Karpas-422 (cell line): ENCODE data around the gene CNTNAP1. TPM values are rescaled to one million over a fixed set of nuclear protein-coding genes. Genes with fewer than 3 reads are reported as not detected.
A peak's percentile ranks its signal among the peaks of the same experiment; 100 is the strongest.
"Not testable (repeated sequence)": the region's sequence is repeated elsewhere in the genome, so short reads cannot be mapped to it uniquely, and the experiment has no call there.

Source experiments
- DNase-seq: peaks from one replicate; pipeline ENCODE4 v3.0.0-alpha.2; 2015
- H2AFZ ChIP-seq: fragments of 200-600 bp; sonication (generic); 2 replicates; pipeline ENCODE4 v1.6.1; 2014; ENCODE audit warnings: antibody characterized with exemption, low read length, mixed read lengths
- H3K27ac ChIP-seq: fragments of 200-600 bp; sonication (generic); 2 replicates; pipeline ENCODE4 v1.5.1; 2014; ENCODE audit warnings: mild to moderate bottlenecking, low read length, moderate library complexity
- H3K27me3 ChIP-seq: fragments of 200-600 bp; sonication (generic); 2 replicates; pipeline ENCODE4 v1.6.1; 2014; ENCODE audit warnings: low read length, mixed read lengths
- H3K36me3 ChIP-seq: fragments of 200-600 bp; sonication (generic); 2 replicates; pipeline ENCODE4 v1.6.1; 2014; ENCODE audit warnings: low read length, mixed read lengths; ENCODE audit not compliant: insufficient read depth
- H3K4me1 ChIP-seq: fragments of 200-600 bp; sonication (generic); 2 replicates; pipeline ENCODE4 v1.6.1; 2014; ENCODE audit warnings: mild to moderate bottlenecking, low read length, mixed read lengths
- H3K4me2 ChIP-seq: fragments of 200-600 bp; sonication (generic); 2 replicates; pipeline ENCODE4 v1.6.1; 2014; ENCODE audit warnings: low read length, low read depth, mild to moderate bottlenecking; ENCODE audit not compliant: poor library complexity, severe bottlenecking
- H3K4me3 ChIP-seq: fragments of 200-600 bp; sonication (generic); 2 replicates; pipeline ENCODE4 v1.5.1; 2014; ENCODE audit warnings: mild to moderate bottlenecking, antibody characterized with exemption, low read length, mixed read lengths
- H3K79me2 ChIP-seq: fragments of 200-600 bp; sonication (generic); 2 replicates; pipeline ENCODE4 v1.6.1; 2014; ENCODE audit warnings: mild to moderate bottlenecking, low read length, mixed read lengths
- H3K9ac ChIP-seq: fragments of 200-600 bp; sonication (generic); 2 replicates; pipeline ENCODE4 v1.6.0; 2014; ENCODE audit warnings: low read length
- H3K9me2 ChIP-seq: fragments of 200-600 bp; sonication (generic), shearing (Covaris generic); replicated peaks from 2 replicates; pipeline ENCODE4 v1.6.0; 2014; ENCODE audit warnings: mild to moderate bottlenecking, low read length, moderate library complexity; ENCODE audit not compliant: insufficient read depth
- H3K9me3 ChIP-seq: fragments of 300-700, 200-600 bp; sonication (generic); 2 replicates; pipeline ENCODE4 v1.6.1; 2014; ENCODE audit warnings: low read length, mixed read lengths
- H4K20me1 ChIP-seq: fragments of 200-600 bp; sonication (generic); 2 replicates; pipeline ENCODE4 v1.6.1; 2014; ENCODE audit warnings: mild to moderate bottlenecking, antibody characterized with exemption, low read length, low read depth; ENCODE audit not compliant: insufficient read depth
- total RNA-seq: library from RNA; depleted of rRNA; stranded (reverse); fragments of >200 nt; shearing (Covaris generic); gene quantifications from 2 replicates; pipeline ENCODE4 v1.2.3, GENCODE V29; 2014; ENCODE audit warnings: low replicate concordance

The CNTNAP1 gene
- total RNA-seq, 1 experiment from 2014 or later, result 0.19 TPM

DNA sequence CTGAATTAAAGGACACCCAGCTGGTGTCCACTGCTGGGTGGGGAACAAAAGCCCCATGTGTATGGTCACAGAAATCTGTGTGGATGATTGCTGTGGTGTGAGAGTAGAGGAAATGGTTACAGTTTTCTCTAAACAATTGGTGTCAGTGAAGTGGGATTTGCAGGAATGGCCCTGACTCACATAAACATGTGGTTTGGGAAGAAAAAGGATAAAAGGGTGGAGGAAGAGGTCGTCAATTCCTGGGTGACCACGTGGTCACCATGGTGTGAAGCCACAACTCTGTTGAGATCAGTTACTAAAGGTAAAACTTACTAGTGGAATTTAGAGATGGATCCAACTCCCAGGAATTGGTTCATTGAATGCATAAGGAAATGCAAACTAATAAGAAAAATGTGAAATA, 26.8 kb upstream of the CNTNAP1 start:
- Histone ChIP-seq H3K4me3 (no peak overlapping the region), H3K9ac (no peak overlapping the region), H3K9me3 (no peaks in the 10 kb centered on the region), H3K4me2 (no peak overlapping the region), H3K36me3 (no peaks in the 10 kb centered on the region), H3K79me2 (no peaks in the 10 kb centered on the region), H3K27ac (no peak overlapping the region), H3K9me2 (no peaks in the 10 kb centered on the region), H4K20me1 (no peaks in the 10 kb centered on the region), H3K27me3 (no peaks in the 10 kb centered on the region), H2AFZ (no peak overlapping the region), H3K4me1 (peaks cover 17% of the 10 kb centered on the region)
- DNase-seq, result no peak

DNA sequence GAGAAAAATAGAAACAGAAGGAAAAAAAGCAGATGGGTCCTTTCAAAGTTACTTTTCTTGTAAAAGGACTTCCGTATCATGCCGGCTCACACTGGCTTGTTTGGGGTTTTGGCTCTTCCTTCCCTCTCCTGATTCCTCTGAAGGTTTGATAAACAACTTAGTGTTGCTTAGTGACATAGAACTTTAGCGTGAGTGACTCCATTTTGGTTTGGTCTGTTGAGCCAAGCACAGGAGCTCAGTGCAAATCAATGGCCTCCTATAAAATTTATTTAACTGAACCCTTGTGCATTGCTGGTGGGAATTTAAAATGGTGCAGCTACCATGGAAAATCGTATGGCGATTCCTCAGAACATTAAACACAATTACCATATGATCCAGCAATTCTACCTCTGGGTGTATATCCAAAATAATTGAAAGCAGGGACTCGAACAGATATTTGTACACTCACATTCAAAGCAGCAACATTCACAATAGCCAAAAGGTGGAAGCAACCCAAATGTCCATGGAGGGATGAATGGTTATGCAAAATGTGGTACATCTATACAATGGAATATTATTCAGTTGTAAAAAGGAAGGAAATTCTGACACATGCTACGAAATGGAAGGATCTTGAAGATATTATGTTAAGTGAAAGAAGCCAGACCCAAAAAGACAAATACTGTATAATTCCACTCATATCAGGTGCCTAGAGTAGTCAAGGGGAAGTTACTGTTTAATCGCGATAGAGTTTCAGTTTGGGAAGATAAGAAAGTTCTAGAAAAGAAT, 24.3 kb upstream of the CNTNAP1 start:
- Histone ChIP-seq H3K27ac (no peak overlapping the region), H2AFZ (no peak overlapping the region), H3K27me3 (no peaks in the 10 kb centered on the region), H4K20me1 (no peaks in the 10 kb centered on the region), H3K79me2 (no peaks in the 10 kb centered on the region), H3K4me2 (peak overlapping the region; percentile 98), H3K9me2 (no peaks in the 10 kb centered on the region), H3K9ac (no peak overlapping the region), H3K4me3 (0 out of 2 replicates have a peak overlapping the region, but pooled peaks have one; percentile 95), H3K9me3 (no peaks in the 10 kb centered on the region), H3K4me1 (peaks cover 21% of the 10 kb centered on the region), H3K36me3 (no peaks in the 10 kb centered on the region)
- no peak for DNase-seq

DNA sequence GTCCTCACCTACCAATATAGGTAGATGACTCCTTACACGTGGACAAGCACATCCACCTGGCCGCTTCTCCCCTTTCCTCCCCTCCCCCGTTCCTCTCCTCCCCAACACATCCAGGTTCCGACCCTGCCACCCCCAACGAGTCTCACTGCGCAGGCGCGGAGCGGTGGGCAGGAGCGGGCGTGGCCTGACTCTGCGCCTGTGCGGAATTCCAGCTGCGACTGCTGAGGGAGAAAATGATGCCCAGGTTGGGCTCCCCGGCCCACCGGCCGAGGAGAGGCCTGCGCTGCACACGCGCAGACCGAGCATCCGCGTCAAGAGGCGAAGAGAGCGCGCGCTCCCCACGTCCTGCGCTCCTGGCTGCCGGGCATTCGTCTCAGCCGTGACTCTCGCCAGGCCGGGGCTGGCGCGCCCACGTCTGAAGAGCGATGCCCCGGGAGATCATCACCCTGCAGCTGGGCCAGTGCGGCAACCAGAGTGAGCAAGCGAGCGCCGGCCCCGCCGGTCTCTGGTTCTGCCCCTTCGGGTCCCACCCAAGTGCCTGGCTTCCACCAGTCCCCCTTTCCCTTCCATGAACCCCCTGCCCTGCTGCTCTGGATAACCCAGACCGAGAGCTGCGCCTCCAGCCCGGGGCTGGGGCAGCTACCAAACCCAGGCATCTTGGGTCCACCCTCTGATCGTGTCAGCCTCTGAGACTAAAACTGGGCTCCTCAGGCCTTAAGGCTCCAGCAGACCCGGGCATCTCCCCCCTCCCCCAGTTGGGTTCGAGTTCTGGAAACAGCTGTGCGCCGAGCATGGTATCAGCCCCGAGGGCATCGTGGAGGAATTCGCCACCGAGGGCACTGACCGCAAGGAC, 23.0 kb upstream of the CNTNAP1 start, which contains the start of gene TUBG2:
TSS of gene TUBG2 (plus strand) at position 206 of the 853 bp plus-strand sequence. CDS start at position 426, 220 bp downstream.
- H3K27ac ChIP-seq, result peak within 1 kb of the TSS; percentile 30; the same call in 1 of the 2 replicates
- H3K79me2 ChIP-seq, result no peaks in the 10 kb centered on the region
- no peaks in the 10 kb centered on the region for H3K27me3 ChIP-seq
- H3K9me2 ChIP-seq, result no peaks in the 10 kb centered on the region
- H3K4me1 ChIP-seq, result peaks cover 21% of the 10 kb centered on the region
- peak within 1 kb of the TSS; percentile 93 for H2AFZ ChIP-seq
- peak within 1 kb of the TSS; percentile 95 for H3K4me3 ChIP-seq
- H3K36me3 ChIP-seq, result no peaks in the 10 kb centered on the region
- peak; percentile 97 for DNase-seq
- peak within 1 kb of the TSS; percentile 87 for H3K9ac ChIP-seq
- peak within 1 kb of the TSS; percentile 98 for H3K4me2 ChIP-seq
- H3K9me3 ChIP-seq, result no peaks in the 10 kb centered on the region
- no peaks in the 10 kb centered on the region for H4K20me1 ChIP-seq

- H3K79me2 ChIP-seq, H3K27ac ChIP-seq, H2AFZ ChIP-seq, H3K9me3 ChIP-seq, DNase-seq, H3K36me3 ChIP-seq, H3K9me2 ChIP-seq, H4K20me1 ChIP-seq, H3K27me3 ChIP-seq: not testable (repeated sequence)
- peaks cover 21% of the 10 kb centered on the region for H3K4me1 ChIP-seq
- H3K4me2 ChIP-seq, result peak overlapping the region; percentile 98
- peak overlapping the region; percentile 87; the same call in 1 of the 2 replicates for H3K9ac ChIP-seq
- H3K4me3 ChIP-seq, result peak overlapping the region; percentile 95
Measured at GRCh38 chr17:42659932-42660274, 22.4 kb upstream of the CNTNAP1 start.

GRCh38 chr17:42660692-42661345, 21.5 kb upstream of the CNTNAP1 start:
- H3K4me2 ChIP-seq, result peak overlapping the region; percentile 34

DNA sequence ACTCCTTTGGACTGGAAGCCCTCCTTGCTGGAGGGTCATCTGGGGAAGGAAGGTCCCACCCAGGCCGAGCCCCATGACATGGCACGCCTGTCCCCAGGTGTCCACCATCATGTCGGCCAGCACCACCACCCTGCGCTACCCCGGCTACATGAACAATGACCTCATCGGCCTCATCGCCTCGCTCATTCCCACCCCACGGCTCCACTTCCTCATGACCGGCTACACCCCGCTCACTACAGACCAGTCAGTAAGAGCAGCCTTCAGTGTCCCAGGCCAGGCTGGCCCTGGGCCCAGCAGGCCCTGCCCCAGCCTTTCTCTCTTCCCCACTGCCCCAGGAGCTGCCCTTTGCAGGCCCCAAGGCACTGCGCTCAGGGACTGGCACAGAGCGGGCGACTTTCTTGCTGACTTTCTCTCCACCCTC, 16.7 kb upstream of the CNTNAP1 start:
- H3K9me2 ChIP-seq, result no peaks in the 10 kb centered on the region
- H3K9me3 ChIP-seq, result no peaks in the 10 kb centered on the region

More at GRCh38 chr17:42660692-42661345, 21.5 kb upstream of the CNTNAP1 start:
- H3K9me3 ChIP-seq, result no peaks in the 10 kb centered on the region
- H3K9me2 ChIP-seq, result no peaks in the 10 kb centered on the region
- no peak for DNase-seq
- no peak overlapping the region for H2AFZ ChIP-seq
- no peaks in the 10 kb centered on the region for H4K20me1 ChIP-seq
- H3K4me1 ChIP-seq, result peaks cover 21% of the 10 kb centered on the region
- no peak overlapping the region for H3K4me3 ChIP-seq
- H3K79me2 ChIP-seq, result no peaks in the 10 kb centered on the region
- peak overlapping the region; percentile 14; the same call in 1 of the 2 replicates for H3K9ac ChIP-seq
- H3K27ac ChIP-seq, result peak overlapping the region; percentile 15; the same call in 1 of the 2 replicates
- H3K36me3 ChIP-seq, result no peaks in the 10 kb centered on the region
- H3K27me3 ChIP-seq, result no peaks in the 10 kb centered on the region

GRCh38 chr17:42666126-42666525, 16.2 kb upstream of the CNTNAP1 start:
- not testable (repeated sequence) for H3K4me2 ChIP-seq, DNase-seq, H3K79me2 ChIP-seq, H3K27me3 ChIP-seq, H3K9me3 ChIP-seq, H3K4me1 ChIP-seq, H3K27ac ChIP-seq, H3K36me3 ChIP-seq, H4K20me1 ChIP-seq, H3K4me3 ChIP-seq, H2AFZ ChIP-seq, H3K9ac ChIP-seq, H3K9me2 ChIP-seq

More for the DNA sequence above, 16.7 kb upstream of the CNTNAP1 start:
- Histone ChIP-seq H4K20me1 (no peaks in the 10 kb centered on the region), H3K27ac (no peak overlapping the region), H3K27me3 (no peaks in the 10 kb centered on the region), H3K4me2 (no peak overlapping the region), H2AFZ (no peak overlapping the region), H3K4me3 (no peak overlapping the region), H3K36me3 (no peaks in the 10 kb centered on the region), H3K4me1 (peaks cover 4% of the 10 kb centered on the region), H3K79me2 (no peaks in the 10 kb centered on the region), H3K9ac (no peak overlapping the region)
- DNase-seq, result no peak
